Sigmoid colon (tissue), 7 donors: ENCODE measurements around the gene RAB11FIP3. TPM values are rescaled to one million over a fixed set of nuclear protein-coding genes. Genes with fewer than 3 reads are reported as not detected.

Source experiments
- DNase-seq: peaks from one replicate; pipeline ENCODE4 v3.0.0-alpha.2; 2019
- H3K27ac ChIP-seq, 4 donors: fragments of 200-600 bp; sonication (generic); one replicate each; pipeline ENCODE4 v1.5.1; 2016 to 2019; ENCODE audit warnings: mild to moderate bottlenecking in 1 of 4
- H3K27me3 ChIP-seq, 3 donors: fragments of 200-600 bp; sonication (generic); one replicate each; pipeline ENCODE4 v1.5.1; 2019; ENCODE audit warnings: mild to moderate bottlenecking in 1 of 3
- H3K36me3 ChIP-seq, 4 donors: fragments of 200-600 bp; sonication (generic); one replicate each; pipeline ENCODE4 v1.5.1; 2016 to 2019
- H3K4me1 ChIP-seq, 4 donors: fragments of 200-600 bp; sonication (generic); one replicate each; pipeline ENCODE4 v1.5.1; 2017 to 2019
- H3K4me3 ChIP-seq, 4 donors: fragments of 200-600 bp; sonication (generic); one replicate each; pipeline ENCODE4 v1.5.1; 2017 to 2019; ENCODE audit warnings: mild to moderate bottlenecking in 2 of 4, moderate library complexity in 1 of 4
- H3K9me3 ChIP-seq, 4 donors: fragments of 200-600 bp in 3 of 4; sonication (generic) in 3 of 4; one replicate each; pipeline versions ENCODE4 v1.5.1 to v1.6.1; 2013 to 2019
- CTCF ChIP-seq, 4 experiments: fragments of 450-650 bp in 3 of 4; fragments of 200-600 bp in 1 of 4; IDR thresholded peaks; one replicate each; pipeline ENCODE4 v1.5.1; 2016 to 2019; ENCODE audit warnings: antibody characterized with exemption in 4 of 4, mild to moderate bottlenecking in 3 of 4, moderate library complexity in 2 of 4
- EP300 ChIP-seq, 4 donors: sonication (generic); formaldehyde crosslinking; IDR thresholded peaks; one replicate each; pipeline ENCODE4 v1.6.1; 2017; ENCODE audit warnings: antibody characterized with exemption in 4 of 4
- POLR2A ChIP-seq, 2 donors: fragments of 450-650 bp; IDR thresholded peaks; one replicate each; pipeline ENCODE4 v1.6.1; 2016; ENCODE audit warnings: antibody characterized with exemption in 2 of 2, mild to moderate bottlenecking in 2 of 2, moderate library complexity in 2 of 2
- POLR2AphosphoS5 ChIP-seq, 4 donors: sonication (generic); formaldehyde crosslinking; IDR thresholded peaks; one replicate each; pipeline ENCODE4 v1.6.1; 2017; ENCODE audit warnings: antibody characterized with exemption in 4 of 4
- WGBS, 2 donors: extraction: QIAGEN DNeasy Blood & Tissue Kit; methylation state at CpG; one replicate each; pipeline ENCODE4 v1.1.7; 2013; 5-methylcytosine and 5-hydroxymethylcytosine counted together
- intact Hi-C: fragments of 100-400 bp; cut with DNase I; formaldehyde crosslinking; loops from one replicate; pipeline ENCODE4 v1.15.1; 2023
- polyA plus RNA-seq, 3 donors: library from polyadenylated mRNA; stranded (reverse); fragments of 200-250 nt; gene quantifications; one replicate each; pipeline ENCODE4 v1.2.3, GENCODE V29; 2013
- total RNA-seq, 4 donors: library from RNA; depleted of rRNA; stranded (reverse); fragments of >200 nt; gene quantifications; one replicate each; pipeline ENCODE4 v1.1.0, GENCODE V29; 2016
- donor health status: healthy with polysubstance abuse.
- donor health status: Bipolar disorder and iron deficiency.
- donor health status: healthy.

The RAB11FIP3 gene
- total and polyA plus RNA-seq, 7 donors: 10.6 to 44.9 (median 21.4) TPM

GRCh38 chr16:546909-547770, 121.7 kb downstream of the RAB11FIP3 start:
- WGBS, 2 donors: 52 to 76% methylated on average over 60 of the region's 60 CpGs
- Histone ChIP-seq H3K4me3 (peak overlapping the region in 2 of 4 donors; percentile 19 to 31), H3K36me3 (peaks cover 0 to 42% (median 14%) of the 10 kb centered on the region in 4 donors), H3K27ac (no peak overlapping the region), H3K27me3 (no peaks in the 10 kb centered on the region), H3K4me1 (peaks cover 0 to 5% (median 2%) of the 10 kb centered on the region in 4 donors), H3K9me3 (no peaks in the 10 kb centered on the region)
- intact Hi-C loops: no loop called here
- TF ChIP-seq CTCF (IDR thresholded peaks at IDR 0.05): peak in 3 of 4 experiments; percentile 39 to 46 (median 44)
- TF ChIP-seq EP300 (IDR thresholded peaks at IDR 0.05): no peak
- DNase-seq: peak; percentile 86

- 94 to 96% methylated on average over 21 of the region's 21 CpGs for WGBS, 2 donors
- no peaks in the 10 kb centered on the region for H3K9me3 ChIP-seq
- no peak overlapping the region for H3K27ac ChIP-seq
- no peak for TF ChIP-seq EP300 (IDR thresholded peaks at IDR 0.05)
- no peak for TF ChIP-seq CTCF (IDR thresholded peaks at IDR 0.05)
- TF ChIP-seq POLR2AphosphoS5 (IDR thresholded peaks at IDR 0.05): no peak
- TF ChIP-seq POLR2A (IDR thresholded peaks at IDR 0.05): no peak
- peaks cover 0 to 5% (median 2%) of the 10 kb centered on the region in 4 donors for H3K4me1 ChIP-seq
- H3K27me3 ChIP-seq: no peaks in the 10 kb centered on the region
- peaks cover 0 to 54% (median 19%) of the 10 kb centered on the region in 4 donors for H3K36me3 ChIP-seq
- no peak for DNase-seq
- intact Hi-C loops: no loop called here
- H3K4me3 ChIP-seq: no peak overlapping the region
These were observed 123.1 kb downstream of the RAB11FIP3 start for GRCh38 chr16:548586-548985.

GRCh38 chr16:549544-550263, 124.3 kb downstream of the RAB11FIP3 start:
- no peak for DNase-seq
- H3K4me1 ChIP-seq: peaks cover 0 to 5% (median 2%) of the 10 kb centered on the region in 4 donors
- intact Hi-C loops: no loop called here
- no peak for TF ChIP-seq POLR2A (IDR thresholded peaks at IDR 0.05)
- no peak overlapping the region for H3K4me3 ChIP-seq
- H3K27me3 ChIP-seq: no peaks in the 10 kb centered on the region
- no peaks in the 10 kb centered on the region for H3K9me3 ChIP-seq
- 93 to 96% methylated on average over 54 of the region's 54 CpGs for WGBS, 2 donors
- peaks cover 0 to 56% (median 19%) of the 10 kb centered on the region in 4 donors for H3K36me3 ChIP-seq
- H3K27ac ChIP-seq: no peak overlapping the region

- intact Hi-C loops: no loop called here
- TF ChIP-seq EP300 (IDR thresholded peaks at IDR 0.05) (no peak), CTCF (IDR thresholded peaks at IDR 0.05) (no peak), POLR2A (IDR thresholded peaks at IDR 0.05) (no peak), POLR2AphosphoS5 (IDR thresholded peaks at IDR 0.05) (no peak)
- 97 to 98% methylated on average over 28 of the region's 28 CpGs for WGBS, 2 donors
- DNase-seq: no peak
- Histone ChIP-seq H3K4me1 (peaks cover 0 to 5% (median 2%) of the 10 kb centered on the region in 4 donors), H3K4me3 (no peak overlapping the region), H3K27ac (no peak overlapping the region), H3K27me3 (no peaks in the 10 kb centered on the region), H3K9me3 (no peaks in the 10 kb centered on the region), H3K36me3 (peaks cover 0 to 56% (median 19%) of the 10 kb centered on the region in 4 donors)
These were observed 125.8 kb downstream of the RAB11FIP3 start for GRCh38 chr16:551210-551609.

- no peaks in the 10 kb centered on the region for H3K27me3 ChIP-seq
- H3K36me3 ChIP-seq: peaks cover 0 to 56% (median 19%) of the 10 kb centered on the region in 4 donors
- no peak overlapping the region for H3K27ac ChIP-seq
- H3K4me1 ChIP-seq: peaks cover 0 to 4% (median 2%) of the 10 kb centered on the region in 4 donors
- WGBS, 2 donors: 96 to 97% methylated on average over 35 of the region's 35 CpGs
- TF ChIP-seq EP300 (IDR thresholded peaks at IDR 0.05) (no peak), POLR2AphosphoS5 (IDR thresholded peaks at IDR 0.05) (no peak), CTCF (IDR thresholded peaks at IDR 0.05) (no peak), POLR2A (IDR thresholded peaks at IDR 0.05) (no peak)
- intact Hi-C loops: no loop called here
- no peak for DNase-seq
- no peak overlapping the region for H3K4me3 ChIP-seq
- no peaks in the 10 kb centered on the region for H3K9me3 ChIP-seq
These were observed 126.7 kb downstream of the RAB11FIP3 start for GRCh38 chr16:552171-552570.
